GM20431 (cell line): ENCODE measurements around the gene ST6GALNAC3.

Source experiments
- in situ Hi-C: fragments of 300-500 bp; cut with MseI, MboI; formaldehyde crosslinking; loops from one replicate; pipeline ENCODE4 v1.15.0; 2020; ENCODE audit warnings: low sequenced_read_pairs; ENCODE audit not compliant: unreplicated experiment

Gene ST6GALNAC3

GRCh38 chr1:76177615-76178014 lies 103.1 kb downstream of the ST6GALNAC3 start:
- in situ Hi-C loops: no loop called here

GRCh38 chr1:76179219-76179698 lies 104.7 kb downstream of the ST6GALNAC3 start:
- in situ Hi-C loops: no loop called here

GRCh38 chr1:76185207-76185606 lies 110.7 kb downstream of the ST6GALNAC3 start:
- in situ Hi-C loops: no loop called here

GRCh38 chr1:76186554-76187170 lies 112.1 kb downstream of the ST6GALNAC3 start:
- in situ Hi-C loops: no loop called here

DNA sequence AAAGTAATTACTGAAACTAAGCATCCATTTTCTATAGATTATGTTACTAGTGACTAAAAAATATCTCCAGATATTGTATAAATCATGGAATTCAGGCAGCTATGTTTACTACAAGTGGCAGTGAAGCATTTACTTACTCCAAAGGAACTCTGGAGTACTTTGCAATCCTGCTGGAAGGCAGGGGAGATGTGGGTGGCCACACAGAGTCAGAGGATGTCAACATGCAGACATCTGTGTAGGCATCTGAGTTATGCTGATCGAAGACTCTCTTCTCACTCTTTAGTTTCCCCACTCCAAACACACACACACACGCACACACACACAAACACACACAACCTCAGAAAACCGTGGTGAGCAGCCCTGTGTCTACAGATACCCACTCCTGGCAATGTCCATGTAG lies 112.9 kb downstream of the ST6GALNAC3 start:
- in situ Hi-C loops: no loop called here

GRCh38 chr1:76189310-76189709 lies 114.8 kb downstream of the ST6GALNAC3 start:
- in situ Hi-C loops: no loop called here

GRCh38 chr1:76190749-76191424 lies 116.3 kb downstream of the ST6GALNAC3 start:
- in situ Hi-C loops: no loop called here

- in situ Hi-C loops: no loop called here
Observed at GRCh38 chr1:76191561-76191960, 117.0 kb downstream of the ST6GALNAC3 start.

- in situ Hi-C loops: no loop called here
Observed at GRCh38 chr1:76198452-76198851, 123.9 kb downstream of the ST6GALNAC3 start.

GRCh38 chr1:76202670-76203069 lies 128.1 kb downstream of the ST6GALNAC3 start:
- in situ Hi-C loops: no loop called here

- in situ Hi-C loops: no loop called here
Observed at GRCh38 chr1:76203127-76203526, 128.6 kb downstream of the ST6GALNAC3 start.

DNA sequence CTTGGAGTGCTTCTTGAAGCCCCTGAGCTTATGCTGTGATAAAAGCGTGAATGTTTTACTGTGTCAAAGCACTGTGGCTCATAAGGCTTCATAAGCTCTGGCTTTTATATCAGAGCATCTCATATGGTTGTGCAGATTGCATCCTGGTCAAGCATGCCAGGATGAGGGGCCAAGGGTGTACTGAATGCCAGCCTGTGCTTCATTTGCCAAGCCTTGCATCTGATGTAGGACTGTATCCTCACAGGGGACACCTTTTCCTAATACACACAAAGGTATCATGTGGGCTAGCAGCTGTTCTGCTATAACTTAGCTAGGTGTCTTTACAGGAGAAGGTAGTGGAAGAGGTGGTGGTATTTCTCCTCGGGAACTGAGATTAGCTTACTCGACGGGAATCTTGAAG lies 134.7 kb downstream of the ST6GALNAC3 start:
- in situ Hi-C loops: no loop called here

GRCh38 chr1:76209648-76210047 lies 135.1 kb downstream of the ST6GALNAC3 start:
- in situ Hi-C loops: no loop called here

DNA sequence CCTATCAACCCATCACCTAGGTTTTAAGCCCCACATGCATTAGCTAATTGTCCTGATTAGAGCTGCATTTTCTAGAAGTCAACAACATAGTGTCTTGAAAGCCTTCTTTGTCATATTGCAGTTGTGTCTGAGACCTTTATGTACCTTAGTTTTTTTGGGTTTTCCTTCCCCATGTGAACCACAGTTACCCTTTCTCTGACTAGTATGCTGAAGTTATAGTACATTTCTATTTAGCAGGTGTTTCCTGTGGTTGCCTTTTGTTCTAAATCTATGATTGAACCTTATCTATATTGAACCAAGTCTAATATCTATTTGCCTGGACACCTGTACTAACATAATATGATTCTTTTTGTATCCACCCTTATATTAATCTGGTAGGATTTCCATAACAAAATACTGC lies 135.6 kb downstream of the ST6GALNAC3 start:
- in situ Hi-C loops: no loop called here

GRCh38 chr1:76218888-76219287 lies 144.3 kb downstream of the ST6GALNAC3 start:
- in situ Hi-C loops: no loop called here

DNA sequence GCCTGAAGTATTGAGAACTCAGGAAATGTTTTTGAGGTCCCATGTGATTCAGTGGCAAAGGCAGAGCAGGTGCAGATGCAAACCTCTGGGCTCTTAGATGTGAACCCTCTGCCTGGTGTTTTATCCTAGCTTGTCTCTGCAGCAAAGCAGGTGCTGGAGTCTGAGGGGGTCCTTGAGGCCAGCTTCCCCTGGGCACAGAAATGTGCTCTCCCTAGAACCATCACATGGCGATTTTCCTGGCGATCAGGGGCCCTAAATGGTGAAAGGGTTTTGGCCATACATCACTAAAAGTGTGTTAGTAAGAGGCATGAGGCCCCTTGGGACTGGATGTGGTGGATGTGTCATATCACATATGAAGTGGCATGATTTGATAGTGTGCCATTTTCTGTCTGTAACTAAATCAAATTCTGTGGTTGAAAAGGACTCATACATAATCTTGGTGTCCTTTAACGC lies 144.8 kb downstream of the ST6GALNAC3 start:
- in situ Hi-C loops: no loop called here

DNA sequence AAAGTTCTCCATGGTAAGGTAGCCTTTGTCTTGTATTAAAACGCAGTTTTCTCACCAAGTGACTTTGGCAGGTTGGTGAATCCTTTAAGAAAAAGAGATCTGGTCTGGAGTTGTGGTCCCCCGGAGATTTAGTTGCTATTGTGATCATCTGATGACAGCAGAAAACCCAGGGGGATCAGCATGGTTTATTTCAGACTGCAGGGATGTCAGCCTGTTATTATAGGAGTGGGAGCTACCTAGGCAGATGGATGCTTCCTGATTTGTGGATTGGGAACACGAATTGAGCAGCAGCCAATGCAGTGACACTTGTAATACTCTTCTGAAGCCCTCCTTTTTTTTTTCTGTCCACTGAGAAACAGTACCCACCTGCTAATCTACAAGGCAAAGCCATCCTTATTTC lies 150.2 kb downstream of the ST6GALNAC3 start:
- in situ Hi-C loops: no loop called here

- in situ Hi-C loops: no loop called here
Observed at GRCh38 chr1:76225526-76225925, 151.0 kb downstream of the ST6GALNAC3 start.

GRCh38 chr1:76227621-76228020 lies 153.1 kb downstream of the ST6GALNAC3 start:
- in situ Hi-C loops: no loop called here

DNA sequence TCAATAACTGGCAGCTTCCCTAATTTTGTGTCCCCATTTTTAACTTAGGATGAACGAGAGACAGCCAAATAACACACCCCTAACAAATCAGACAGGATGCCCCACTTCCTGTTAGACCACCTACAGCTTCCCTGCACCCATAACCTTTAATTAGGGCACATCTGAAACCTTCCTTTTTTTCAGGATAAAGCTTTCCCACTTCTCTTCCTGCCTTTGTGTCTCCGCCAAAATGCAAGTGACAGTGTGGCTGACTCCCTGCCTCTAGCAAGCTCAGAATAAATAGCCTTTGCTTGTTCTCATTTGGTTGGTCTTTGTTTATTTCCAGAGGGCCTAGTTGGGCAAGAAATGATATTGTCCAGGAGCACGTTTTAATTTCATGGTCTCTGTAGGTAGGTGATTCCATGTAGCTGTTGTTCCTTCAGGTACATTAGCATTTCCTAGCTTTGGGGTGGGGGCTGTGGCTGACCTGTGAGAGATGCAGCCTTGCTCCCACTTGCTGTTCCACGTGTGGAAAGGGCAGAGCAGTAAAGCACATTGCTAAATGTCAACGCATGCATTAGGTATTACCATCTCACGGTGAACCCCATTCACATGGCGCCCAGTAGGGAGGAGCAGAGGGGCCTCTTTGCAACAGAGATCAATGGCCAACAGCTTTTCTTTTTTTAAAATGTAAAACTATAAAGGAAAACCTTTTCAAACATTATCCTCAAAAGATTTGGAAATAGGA lies 154.9 kb downstream of the ST6GALNAC3 start:
- in situ Hi-C loops: no loop called here

- in situ Hi-C loops: no loop called here
Observed at GRCh38 chr1:76230842-76231281, 156.3 kb downstream of the ST6GALNAC3 start.
